GM21825 (cell line): ENCODE data around the gene PPP1R12C.
A peak's percentile ranks its signal among the peaks of the same experiment; 100 is the strongest.
"Not testable (repeated sequence)": the region's sequence is repeated elsewhere in the genome, so short reads cannot be mapped to it uniquely, and the experiment has no call there.

Experiments used
- ATAC-seq: cut with Tn5 transposase; IDR thresholded peaks from one replicate; pipeline ENCODE4 v1.9.1; 2021; ENCODE audit warnings: mild to moderate bottlenecking, moderate library complexity; ENCODE audit not compliant: unreplicated experiment

PPP1R12C gene

GRCh38 chr19:55116859-55117662 lies at the start of gene PPP1R12C:
PPP1R12C (minus strand) TSS chr19:55117637; CDS start chr19:55117543, 94 bp downstream.
- peak; percentile 14 for ATAC-seq

GRCh38 chr19:55166530-55167268 lies 49.3 kb upstream of the PPP1R12C start, which contains the start of gene DNAAF3:
DNAAF3 (minus strand) TSS chr19:55166613; CDS start chr19:55166413, 200 bp downstream.
- peak; percentile 80 for ATAC-seq

- peak; percentile 41 for ATAC-seq
Measured at GRCh38 chr19:55165952-55166529, 48.6 kb upstream of the PPP1R12C start.

DNA sequence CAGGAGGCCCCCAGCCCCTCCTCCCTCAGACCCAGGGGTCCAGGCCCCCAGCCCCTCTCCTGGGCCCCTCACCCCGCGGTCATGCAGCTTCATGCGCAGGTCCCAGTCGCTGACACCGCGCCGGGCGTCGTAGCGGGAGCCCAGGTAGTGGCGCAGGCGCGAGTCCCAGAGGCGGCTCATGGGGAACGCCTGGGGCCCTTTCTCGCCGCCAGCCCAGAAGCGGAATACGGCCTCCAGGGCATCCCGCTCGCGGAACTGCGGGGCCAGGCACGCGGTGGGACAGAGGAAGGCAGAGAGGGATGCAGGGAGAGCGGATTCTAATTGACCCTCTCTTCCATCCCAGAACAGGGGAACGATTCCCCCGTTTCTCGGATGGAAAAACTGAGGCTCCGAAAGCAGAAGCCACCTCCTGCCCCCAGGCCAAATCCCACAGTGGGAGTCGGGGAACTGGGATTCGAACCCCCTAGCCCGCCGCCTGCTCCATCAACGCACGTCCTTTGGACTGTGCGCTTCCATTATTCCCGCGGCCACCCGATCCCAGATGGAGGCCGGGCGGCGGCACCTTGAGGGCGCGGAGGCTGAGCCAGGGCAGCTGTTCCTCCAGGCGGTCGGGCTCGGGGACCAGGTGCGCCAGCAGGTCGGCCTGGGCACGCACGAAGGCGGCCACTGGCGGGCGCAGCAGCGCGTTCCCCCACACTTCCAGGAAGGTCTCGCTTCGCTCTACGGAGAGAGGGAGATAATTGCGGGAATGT lies 44.3 kb upstream of the PPP1R12C start:
- no peak for ATAC-seq

GRCh38 chr19:55160986-55161365 lies 43.5 kb upstream of the PPP1R12C start:
- ATAC-seq = no peak

DNA sequence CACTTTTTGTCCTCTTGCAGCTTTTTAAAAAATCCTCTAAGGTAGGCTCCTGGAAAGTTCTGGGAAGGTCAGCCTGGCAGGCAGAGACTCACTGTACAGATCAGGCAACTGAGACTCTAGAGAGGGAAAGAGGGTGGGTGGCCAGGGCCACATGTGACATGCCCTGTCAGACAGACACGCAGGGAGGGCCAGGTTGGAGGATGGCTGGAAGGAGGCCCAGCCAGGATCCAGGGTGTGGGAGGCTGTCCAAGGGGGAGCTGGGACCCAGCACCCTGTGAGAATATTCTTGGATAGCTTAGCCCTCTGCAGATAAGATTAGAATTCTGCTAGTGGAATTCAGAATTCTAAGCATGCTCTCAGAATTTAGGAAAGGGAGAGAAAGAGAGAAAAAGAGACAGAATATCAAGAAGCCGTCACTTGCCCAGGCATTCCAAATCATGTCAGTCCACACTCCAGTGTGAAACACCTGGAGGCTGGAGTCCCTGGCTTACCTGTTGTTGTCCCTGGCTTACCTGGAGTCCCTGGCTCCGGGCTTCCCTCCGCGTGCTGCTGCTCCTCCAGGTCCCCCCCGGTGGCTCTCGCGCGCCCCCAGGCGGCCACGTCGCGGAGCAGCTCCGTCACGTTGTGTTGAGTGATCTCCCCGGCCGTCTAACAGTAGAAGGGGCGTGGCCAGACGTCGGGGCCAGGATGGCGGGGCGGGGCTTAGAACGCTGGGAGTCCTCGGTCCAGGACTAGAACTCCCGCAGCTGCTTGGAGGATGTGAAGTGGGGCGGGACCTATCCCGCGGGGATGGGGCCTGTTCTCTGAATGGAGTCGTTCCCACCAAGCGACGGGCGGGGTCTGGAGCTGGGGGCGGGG lies 42.9 kb upstream of the PPP1R12C start:
- ATAC-seq = no peak

GRCh38 chr19:55158848-55159749 lies 41.7 kb upstream of the PPP1R12C start:
- ATAC-seq = no peak

DNA sequence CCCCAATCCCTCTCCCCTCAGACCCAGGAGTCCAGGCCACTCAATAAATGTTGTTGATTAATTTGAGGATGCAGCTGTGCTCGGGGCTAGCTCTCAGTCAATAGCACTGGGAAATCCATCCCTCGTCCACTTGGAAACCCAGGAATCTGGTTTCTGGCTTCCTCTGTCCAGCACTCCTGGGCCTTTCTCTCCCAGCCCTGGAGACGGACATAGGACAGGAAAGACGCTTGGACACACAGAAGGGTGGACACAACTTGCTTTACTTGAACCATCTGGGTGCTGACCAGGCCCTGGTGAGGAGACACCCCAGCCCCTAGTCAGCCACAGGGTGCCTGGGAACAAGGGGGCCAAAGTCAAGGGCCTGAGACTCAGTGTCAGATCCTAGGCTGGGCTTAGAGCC lies 41.0 kb upstream of the PPP1R12C start:
- no peak for ATAC-seq

GRCh38 chr19:55157064-55157908 lies 39.8 kb upstream of the PPP1R12C start, which contains the start of gene TNNI3:
TNNI3 (minus strand) TSS chr19:55157732; CDS start chr19:55157589, 143 bp downstream.
- no peak for ATAC-seq

DNA sequence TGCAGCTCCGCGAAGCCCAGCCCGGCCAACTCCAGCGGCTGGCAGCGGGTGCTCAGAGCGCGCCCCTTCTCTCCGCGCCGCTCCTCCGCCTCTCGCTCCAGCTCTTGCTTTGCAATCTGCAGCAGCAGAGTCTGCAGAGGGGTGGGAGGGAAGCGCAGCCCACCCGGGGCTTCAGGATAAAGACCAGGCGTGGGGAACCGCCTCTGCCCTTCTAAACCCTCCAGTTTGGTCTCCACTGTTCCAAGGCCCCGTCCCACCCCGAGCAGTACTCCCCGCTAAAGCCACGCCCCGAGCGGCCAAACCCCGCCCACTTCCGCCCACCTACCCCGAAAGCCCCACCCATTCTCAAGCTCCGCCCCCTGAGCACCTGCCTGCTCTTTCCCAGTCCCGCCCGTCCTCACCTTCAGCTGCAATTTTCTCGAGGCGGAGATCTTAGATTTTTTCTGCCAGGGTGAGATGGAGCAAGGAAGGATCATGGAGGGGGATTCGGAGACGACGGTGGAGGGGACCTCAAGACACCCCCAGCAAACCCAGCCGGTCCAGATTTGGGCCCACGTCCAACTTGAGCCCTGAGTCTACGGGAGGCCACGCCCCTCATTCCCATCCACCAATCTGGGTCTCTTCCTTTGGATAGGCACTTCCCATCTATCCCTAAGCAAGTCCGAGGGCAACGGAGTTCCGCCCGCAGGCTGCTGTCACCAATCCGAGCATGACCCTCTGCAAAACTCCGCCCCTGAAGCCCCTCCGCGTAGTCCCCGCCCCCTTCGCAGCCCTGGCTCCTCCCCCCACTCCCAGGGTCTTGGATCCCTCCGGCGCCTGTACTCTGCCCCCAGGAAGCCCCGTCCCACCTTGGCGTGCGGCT lies 39.0 kb upstream of the PPP1R12C start:
- no peak for ATAC-seq

- ATAC-seq = not testable (repeated sequence)
Measured at GRCh38 chr19:55155784-55156183, 38.3 kb upstream of the PPP1R12C start.

- ATAC-seq = no peak
Measured at GRCh38 chr19:55153652-55154264, 36.3 kb upstream of the PPP1R12C start.

GRCh38 chr19:55152017-55152416 lies 34.6 kb upstream of the PPP1R12C start:
- ATAC-seq = no peak

DNA sequence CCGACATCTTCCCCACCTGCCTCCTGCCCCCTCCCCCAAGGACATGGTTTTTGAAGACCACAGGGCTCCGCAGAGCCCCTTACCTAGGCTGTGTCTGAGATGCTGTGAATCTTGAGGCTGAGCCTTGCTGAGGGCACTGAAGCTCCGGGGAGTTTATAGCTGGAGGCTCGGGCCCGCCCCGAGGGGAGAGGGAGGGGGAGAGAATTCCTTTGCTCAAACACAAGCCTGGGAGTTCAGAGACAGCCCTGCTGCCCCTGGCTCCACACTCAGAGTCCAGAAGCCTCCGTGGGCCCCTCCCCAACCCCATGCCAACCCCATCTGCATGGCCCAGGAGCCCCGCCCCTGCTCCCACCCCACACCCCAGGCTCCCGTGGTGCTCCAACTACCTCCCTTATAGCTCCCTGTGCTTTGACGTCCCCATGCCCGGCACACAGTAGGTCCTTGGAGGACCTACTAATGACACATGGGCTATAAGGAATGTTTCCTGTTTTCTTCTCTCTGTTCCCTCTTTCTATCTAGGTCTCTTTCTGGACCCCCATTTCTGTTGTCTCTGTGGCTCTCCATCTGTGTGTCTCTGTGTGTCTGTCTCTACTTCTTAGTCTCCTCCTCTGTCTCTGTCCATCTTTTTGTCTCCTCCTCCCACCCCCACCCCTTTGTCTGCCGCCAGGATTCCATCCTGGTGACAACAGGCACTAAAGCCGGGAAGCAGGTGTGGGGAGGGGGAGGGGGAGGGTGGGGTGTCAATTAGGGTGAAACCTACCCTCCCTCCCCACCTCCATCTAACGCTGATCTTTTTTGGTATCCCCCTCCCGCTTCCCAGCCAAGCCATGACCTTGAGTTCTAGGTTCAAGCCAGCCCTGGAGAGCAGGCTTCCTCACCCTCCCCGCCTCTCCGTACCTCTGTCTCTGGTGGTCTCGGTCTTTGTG lies 31.9 kb upstream of the PPP1R12C start, which contains the start of gene TNNT1:
TNNT1 (minus strand) TSS at position 129 of the 926 bp plus-strand sequence. CDS start 2,049 bp downstream, outside the sequence.
- no peak for ATAC-seq

DNA sequence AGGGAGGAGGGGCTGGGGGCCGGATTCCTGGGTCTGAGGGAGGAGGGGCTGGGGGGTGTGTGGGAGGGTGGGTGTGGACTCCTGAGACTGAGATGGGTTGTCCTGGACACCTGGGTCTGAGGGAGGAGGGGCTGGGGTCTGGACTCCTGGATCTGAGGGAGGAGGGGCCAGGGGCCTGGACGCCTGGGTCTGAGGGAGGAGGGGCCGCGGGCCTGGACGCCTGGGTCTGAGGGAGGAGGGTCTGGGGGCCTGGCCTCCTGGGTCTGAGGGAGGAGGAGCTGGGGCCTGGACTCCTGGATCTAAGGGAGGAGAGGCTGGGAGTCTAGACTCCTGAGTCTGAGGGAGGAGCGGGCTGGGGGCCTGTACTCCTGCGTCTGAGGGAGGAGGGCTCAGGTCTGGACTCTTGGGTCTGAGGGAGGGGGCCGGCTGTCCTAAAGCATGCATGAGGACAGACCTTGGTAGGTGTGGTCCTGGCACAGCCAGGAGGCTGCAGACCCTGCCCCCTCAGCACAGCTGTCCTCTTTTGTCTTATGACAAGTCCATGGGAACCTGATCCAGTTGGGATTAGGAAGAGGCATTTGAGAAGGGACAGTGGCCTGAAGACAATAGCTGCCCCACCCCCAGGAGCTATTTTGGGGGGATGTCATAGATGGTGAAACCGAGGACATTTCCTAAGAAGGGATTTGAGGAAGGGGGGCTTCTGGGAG lies 30.3 kb upstream of the PPP1R12C start:
- ATAC-seq = no peak
